Measurements from ENCODE around the gene SMOC1.

- TF ChIP-seq POLR2A (IDR thresholded peaks at IDR 0.05) (no peak), POLR2AphosphoS5 (IDR thresholded peaks at IDR 0.05) (no peak), CTCF (IDR thresholded peaks at IDR 0.05) (no peak), EP300 (IDR thresholded peaks at IDR 0.05) (no peak)
Observed at GRCh38 chr14:69848903-69849391, 30.3 kb upstream of the SMOC1 start.

Data from suprapubic skin (tissue), 4 donors.